ENCODE measurements around the gene TCF20. TPM values are rescaled to one million over a fixed set of nuclear protein-coding genes. Genes with fewer than 3 reads are reported as not detected.

The TCF20 gene
- total and polyA plus RNA-seq, 4 donors, result 1.0 to 15.8 (median 9.4) TPM

DNA sequence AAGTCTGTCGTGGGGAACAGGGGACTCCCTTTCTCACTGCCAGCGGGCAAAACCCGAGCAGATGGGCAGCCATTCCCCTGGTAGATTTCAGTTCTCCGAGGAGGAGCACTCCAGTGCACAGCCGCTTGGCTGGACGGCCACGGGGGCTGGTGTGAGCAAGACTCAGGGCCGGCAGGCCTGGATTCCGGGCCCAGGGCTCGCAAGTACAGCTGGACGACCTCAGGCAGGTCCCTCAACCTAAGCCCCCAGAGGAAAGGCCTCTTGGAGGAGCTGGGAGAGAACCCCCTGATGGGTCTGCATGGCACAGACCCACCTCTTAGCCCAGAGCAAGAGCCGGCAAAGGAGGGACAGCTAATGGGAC, 31.3 kb upstream of the TCF20 start (continued):
- TF ChIP-seq, protein P1, sequence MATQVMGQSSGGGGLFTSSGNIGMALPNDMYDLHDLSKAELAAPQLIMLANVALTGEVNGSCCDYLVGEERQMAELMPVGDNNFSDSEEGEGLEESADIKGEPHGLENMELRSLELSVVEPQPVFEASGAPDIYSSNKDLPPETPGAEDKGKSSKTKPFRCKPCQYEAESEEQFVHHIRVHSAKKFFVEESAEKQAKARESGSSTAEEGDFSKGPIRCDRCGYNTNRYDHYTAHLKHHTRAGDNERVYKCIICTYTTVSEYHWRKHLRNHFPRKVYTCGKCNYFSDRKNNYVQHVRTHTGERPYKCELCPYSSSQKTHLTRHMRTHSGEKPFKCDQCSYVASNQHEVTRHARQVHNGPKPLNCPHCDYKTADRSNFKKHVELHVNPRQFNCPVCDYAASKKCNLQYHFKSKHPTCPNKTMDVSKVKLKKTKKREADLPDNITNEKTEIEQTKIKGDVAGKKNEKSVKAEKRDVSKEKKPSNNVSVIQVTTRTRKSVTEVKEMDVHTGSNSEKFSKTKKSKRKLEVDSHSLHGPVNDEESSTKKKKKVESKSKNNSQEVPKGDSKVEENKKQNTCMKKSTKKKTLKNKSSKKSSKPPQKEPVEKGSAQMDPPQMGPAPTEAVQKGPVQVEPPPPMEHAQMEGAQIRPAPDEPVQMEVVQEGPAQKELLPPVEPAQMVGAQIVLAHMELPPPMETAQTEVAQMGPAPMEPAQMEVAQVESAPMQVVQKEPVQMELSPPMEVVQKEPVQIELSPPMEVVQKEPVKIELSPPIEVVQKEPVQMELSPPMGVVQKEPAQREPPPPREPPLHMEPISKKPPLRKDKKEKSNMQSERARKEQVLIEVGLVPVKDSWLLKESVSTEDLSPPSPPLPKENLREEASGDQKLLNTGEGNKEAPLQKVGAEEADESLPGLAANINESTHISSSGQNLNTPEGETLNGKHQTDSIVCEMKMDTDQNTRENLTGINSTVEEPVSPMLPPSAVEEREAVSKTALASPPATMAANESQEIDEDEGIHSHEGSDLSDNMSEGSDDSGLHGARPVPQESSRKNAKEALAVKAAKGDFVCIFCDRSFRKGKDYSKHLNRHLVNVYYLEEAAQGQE (IDR thresholded peaks at IDR 0.05), result no peak
- no peak for TF ChIP-seq TAF1 (conservative IDR thresholded peaks at IDR 0.05)
- no peak for TF ChIP-seq RAD21 (IDR thresholded peaks at IDR 0.05)

DNA sequence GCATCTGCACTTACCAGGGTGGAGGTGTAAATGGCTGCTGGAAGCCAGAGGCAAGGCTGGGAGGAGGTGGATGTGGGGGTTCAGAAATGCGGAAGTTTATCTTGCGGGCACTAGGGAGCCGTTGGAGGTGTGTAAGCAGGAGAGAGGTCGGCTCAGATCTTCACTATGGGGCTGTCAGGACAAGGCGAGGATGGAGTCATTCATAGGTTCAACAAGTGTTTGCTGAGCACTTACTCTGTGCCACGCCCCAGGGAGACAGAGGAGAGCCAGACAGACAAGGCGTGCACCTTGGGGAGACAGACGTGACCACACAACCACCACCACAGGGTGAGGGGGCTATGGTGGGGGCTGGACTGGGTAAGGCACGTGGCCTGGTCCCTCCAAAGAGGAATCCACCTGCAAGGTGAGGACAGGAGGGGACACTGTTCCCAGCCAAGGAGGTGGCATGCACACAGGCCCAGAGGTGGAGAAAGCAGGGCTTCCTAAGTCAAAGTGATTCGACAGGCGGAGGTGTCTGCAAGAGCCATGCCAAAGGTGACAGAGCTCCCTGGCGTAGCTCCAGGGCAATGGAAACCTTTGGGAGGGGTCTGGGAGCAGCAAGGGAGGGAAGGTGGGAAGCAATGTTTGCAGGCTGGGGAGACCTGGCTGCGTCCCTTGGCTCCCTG, 30.8 kb upstream of the TCF20 start:
- no peak for DNase-seq (ENCODE audit: low spot score)
- H3K9me3 ChIP-seq (ENCODE audit: control insufficient read depth in 4 of 4, low read length in 3 of 4), result no peaks in the 10 kb centered on the region
- H3K9ac ChIP-seq (ENCODE audit: low read depth in 1 of 2, low read length in 2 of 2), result no peak overlapping the region
- peaks cover 0 to 5% (median 0%) of the 10 kb centered on the region in 4 donors for H3K4me1 ChIP-seq (ENCODE audit: control insufficient read depth in 4 of 4, insufficient read depth in 4 of 4, low read length in 3 of 4)
- 79% methylated on average over 13 of the region's 13 CpGs for WGBS
- H3K27ac ChIP-seq (ENCODE audit: low read depth in 1 of 2, low read length in 2 of 2), result no peak overlapping the region
- no peaks in the 10 kb centered on the region for H3K27me3 ChIP-seq (ENCODE audit: control insufficient read depth in 4 of 4, insufficient read depth in 4 of 4, low read length in 3 of 4)
- no peaks in the 10 kb centered on the region for H3K36me3 ChIP-seq (ENCODE audit: control insufficient read depth in 4 of 4, insufficient read depth in 3 of 4, low read depth in 1 of 4, low read length in 3 of 4)
- TF ChIP-seq, protein P2, sequence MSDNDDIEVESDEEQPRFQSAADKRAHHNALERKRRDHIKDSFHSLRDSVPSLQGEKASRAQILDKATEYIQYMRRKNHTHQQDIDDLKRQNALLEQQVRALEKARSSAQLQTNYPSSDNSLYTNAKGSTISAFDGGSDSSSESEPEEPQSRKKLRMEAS (IDR thresholded peaks at IDR 0.05), result no peak
- TF ChIP-seq NR2F2 (IDR thresholded peaks at IDR 0.05), result no peak
- TF ChIP-seq, protein P3, sequence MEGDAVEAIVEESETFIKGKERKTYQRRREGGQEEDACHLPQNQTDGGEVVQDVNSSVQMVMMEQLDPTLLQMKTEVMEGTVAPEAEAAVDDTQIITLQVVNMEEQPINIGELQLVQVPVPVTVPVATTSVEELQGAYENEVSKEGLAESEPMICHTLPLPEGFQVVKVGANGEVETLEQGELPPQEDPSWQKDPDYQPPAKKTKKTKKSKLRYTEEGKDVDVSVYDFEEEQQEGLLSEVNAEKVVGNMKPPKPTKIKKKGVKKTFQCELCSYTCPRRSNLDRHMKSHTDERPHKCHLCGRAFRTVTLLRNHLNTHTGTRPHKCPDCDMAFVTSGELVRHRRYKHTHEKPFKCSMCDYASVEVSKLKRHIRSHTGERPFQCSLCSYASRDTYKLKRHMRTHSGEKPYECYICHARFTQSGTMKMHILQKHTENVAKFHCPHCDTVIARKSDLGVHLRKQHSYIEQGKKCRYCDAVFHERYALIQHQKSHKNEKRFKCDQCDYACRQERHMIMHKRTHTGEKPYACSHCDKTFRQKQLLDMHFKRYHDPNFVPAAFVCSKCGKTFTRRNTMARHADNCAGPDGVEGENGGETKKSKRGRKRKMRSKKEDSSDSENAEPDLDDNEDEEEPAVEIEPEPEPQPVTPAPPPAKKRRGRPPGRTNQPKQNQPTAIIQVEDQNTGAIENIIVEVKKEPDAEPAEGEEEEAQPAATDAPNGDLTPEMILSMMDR (IDR thresholded peaks at IDR 0.05; ENCODE audit: low read depth, low read length, missing input control), result no peak
- TF ChIP-seq HNF4G (IDR thresholded peaks at IDR 0.05), result no peak
- TF ChIP-seq FOXA1 (IDR thresholded peaks at IDR 0.05), result no peak
- TF ChIP-seq, protein P4, sequence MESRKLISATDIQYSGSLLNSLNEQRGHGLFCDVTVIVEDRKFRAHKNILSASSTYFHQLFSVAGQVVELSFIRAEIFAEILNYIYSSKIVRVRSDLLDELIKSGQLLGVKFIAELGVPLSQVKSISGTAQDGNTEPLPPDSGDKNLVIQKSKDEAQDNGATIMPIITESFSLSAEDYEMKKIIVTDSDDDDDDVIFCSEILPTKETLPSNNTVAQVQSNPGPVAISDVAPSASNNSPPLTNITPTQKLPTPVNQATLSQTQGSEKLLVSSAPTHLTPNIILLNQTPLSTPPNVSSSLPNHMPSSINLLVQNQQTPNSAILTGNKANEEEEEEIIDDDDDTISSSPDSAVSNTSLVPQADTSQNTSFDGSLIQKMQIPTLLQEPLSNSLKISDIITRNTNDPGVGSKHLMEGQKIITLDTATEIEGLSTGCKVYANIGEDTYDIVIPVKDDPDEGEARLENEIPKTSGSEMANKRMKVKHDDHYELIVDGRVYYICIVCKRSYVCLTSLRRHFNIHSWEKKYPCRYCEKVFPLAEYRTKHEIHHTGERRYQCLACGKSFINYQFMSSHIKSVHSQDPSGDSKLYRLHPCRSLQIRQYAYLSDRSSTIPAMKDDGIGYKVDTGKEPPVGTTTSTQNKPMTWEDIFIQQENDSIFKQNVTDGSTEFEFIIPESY (IDR thresholded peaks at IDR 0.05), result no peak
- TF ChIP-seq JUND (IDR thresholded peaks at IDR 0.05), result no peak
- no peak for TF ChIP-seq SP1 (IDR thresholded peaks at IDR 0.05)
- no peak for TF ChIP-seq FOXA2 (IDR thresholded peaks at IDR 0.05)
- no peak for TF ChIP-seq YY1 (IDR thresholded peaks at IDR 0.05)
- TF ChIP-seq RXRA (IDR thresholded peaks at IDR 0.05), result no peak
- no peak for TF ChIP-seq GABPA (IDR thresholded peaks at IDR 0.05 in 1 of 2, conservative IDR thresholded peaks at IDR 0.05 in 1 of 2)
- no peak overlapping the region for H3K4me3 ChIP-seq (ENCODE audit: low read depth in 1 of 3, low read length in 3 of 3)

Measured in liver (tissue), 9 donors.